Colon (tissue), 2 donors: ENCODE measurements around the gene ATP5F1D.

Source experiments
- FAIRE-seq: peaks from 2 replicates; lab custom pipeline; 2012; peaks lifted over from hg19 to GRCh38; lab: Jason Lieb, UNC
- donor health status: control.
- donor health status: control.

The ATP5F1D gene

GRCh38 chr19:1270854-1271527, 29.4 kb downstream of the ATP5F1D start:
- no peak for FAIRE-seq

GRCh38 chr19:1271528-1272422, 30.2 kb downstream of the ATP5F1D start:
- no peak for FAIRE-seq

DNA sequence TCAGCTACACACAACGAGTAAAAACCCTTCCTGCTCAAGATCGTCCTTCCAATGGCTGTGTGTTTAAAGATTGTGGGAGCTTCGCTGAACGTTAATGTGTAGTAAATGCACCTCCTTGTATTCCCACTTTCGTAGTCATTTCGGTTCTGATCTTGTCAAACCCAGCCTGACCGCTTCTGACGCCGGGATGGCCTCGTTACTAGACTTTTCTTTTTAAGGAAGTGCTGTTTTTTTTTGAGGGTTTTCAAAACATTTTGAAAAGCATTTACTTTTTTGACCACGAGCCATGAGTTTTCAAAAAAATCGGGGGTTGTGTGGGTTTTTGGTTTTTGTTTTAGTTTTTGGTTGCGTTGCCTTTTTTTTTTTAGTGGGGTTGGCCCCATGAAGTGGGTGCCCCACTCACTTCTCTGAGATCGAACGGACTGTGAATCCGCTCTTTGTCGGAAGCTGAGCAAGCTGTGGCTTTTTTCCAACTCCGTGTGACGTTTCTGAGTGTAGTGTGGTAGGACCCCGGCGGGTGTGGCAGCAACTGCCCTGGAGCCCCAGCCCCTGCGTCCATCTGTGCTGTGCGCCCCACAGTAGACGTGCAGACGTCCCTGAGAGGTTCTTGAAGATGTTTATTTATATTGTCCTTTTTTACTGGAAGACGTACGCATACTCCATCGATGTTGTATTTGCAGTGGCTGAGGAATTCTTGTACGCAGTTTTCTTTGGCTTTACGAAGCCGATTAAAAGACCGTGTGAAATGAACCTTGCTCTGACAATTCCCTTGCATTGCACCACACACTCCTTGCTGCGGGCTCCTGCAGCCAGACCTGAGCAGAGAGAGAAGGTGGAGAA, 31.1 kb downstream of the ATP5F1D start:
- FAIRE-seq, result no peak

DNA sequence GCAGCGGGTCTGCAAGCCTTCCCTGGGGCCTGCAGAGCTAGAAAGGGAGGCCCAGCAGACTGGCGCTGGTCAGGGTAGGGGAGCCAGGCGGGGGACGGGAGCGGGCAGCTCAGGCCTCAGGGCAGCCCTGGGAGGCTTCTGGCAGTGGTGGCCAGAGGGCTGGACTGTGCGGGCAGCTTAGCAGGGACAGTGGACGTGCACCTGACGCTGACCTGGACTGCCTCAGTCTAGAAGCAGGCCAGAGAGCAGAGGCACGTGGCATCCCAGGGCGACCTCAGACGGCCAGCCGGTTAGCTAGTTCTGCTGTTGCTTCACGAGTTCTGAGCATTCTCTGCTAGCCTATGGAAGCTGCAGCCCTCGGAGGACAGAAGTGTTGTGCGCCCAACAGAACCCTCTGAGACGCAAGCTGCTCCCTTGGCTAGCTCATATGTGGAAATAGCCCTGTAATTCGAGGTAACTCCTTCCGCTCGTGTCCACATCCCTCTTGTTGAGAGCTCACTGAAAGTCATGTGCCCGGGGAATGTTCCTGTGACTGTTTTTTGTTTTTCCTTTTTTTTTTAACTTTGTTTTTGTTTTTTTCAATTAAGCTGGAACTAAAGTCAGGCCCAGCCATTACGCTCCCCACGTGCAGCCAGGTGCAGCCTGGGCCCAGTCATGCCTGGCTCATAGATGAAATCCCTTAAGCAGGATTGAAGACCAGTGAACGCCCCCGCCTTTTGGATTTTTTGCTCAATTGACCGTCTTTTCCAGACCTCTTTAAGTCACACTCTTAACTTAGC, 31.9 kb downstream of the ATP5F1D start:
- no peak for FAIRE-seq

DNA sequence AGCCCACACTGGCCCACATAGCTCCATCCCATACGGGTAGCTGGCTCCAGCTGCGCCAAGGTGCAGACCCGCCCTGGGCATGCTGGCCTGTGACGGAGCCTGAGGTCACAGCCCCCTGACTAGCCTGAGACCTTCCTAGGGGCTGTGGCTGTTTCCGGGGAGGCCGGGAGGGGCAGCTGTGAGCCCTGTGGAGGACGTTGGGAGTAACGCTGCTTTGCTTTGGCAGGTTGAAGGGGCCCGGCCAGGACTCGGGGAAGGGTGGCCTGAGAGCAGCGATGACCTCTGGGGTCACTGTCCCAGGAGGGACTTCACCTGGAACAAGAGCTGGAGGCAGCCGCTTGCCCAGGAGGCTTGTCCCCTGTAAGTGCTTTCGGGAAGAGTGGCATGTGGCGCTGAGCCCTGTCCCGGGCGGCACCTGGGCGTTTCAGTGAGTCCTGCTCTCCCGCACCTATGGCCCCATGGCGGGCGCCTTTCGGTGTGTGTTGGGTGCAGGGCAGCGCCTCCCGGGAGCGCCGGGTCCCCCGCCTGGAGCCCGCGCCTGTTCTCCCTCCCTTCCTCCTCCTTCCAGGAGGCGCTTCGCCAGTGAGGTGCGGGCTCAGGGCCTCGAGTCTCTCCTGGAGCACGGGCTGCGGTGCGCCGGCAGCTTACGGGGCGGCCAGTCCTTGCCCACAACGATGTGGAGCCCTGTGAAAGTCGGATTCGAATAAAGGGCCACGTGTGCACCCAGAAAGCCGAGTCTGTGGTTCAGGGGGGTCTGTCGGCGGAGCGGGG, 32.7 kb downstream of the ATP5F1D start:
- no peak for FAIRE-seq

- FAIRE-seq, result no peak
These were observed 33.3 kb downstream of the ATP5F1D start for GRCh38 chr19:1274852-1275259.

DNA sequence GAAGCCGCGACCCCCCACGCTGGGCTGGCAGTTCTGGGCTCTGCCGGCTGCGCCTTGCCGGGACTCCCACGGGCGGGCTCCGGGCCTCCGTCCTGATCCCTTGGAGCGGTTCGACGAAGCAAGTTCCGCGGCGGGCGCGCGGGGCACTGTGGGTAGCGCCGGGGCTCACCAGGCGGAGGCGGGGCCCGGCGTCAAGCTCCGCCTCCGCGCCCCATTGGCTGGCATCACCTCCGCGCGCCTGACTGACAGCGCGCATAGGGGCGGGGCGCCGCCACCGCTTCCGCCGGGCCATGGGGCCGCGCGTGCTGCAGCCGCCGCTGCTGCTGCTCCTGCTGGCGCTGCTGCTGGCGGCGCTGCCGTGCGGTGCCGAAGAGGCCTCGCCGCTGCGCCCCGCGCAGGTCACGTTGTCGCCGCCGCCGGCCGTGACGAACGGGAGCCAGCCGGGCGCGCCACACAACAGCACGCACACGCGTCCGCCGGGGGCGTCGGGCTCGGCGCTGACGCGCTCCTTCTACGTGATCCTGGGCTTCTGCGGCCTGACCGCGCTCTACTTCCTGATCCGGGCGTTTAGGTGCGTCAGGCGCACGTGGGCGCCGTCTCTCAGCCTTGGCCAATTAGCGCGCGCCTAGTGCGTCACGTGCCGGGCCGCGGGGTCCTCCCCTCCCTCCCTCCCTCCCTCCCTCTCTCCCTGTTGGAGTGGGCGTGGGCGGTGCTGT, 33.9 kb downstream of the ATP5F1D start, which contains the start of gene FAM174C:
TSS of gene FAM174C (plus strand) at position 271 of the 716 bp plus-strand sequence. CDS start at position 291, 20 bp downstream.
- FAIRE-seq, result no peak

DNA sequence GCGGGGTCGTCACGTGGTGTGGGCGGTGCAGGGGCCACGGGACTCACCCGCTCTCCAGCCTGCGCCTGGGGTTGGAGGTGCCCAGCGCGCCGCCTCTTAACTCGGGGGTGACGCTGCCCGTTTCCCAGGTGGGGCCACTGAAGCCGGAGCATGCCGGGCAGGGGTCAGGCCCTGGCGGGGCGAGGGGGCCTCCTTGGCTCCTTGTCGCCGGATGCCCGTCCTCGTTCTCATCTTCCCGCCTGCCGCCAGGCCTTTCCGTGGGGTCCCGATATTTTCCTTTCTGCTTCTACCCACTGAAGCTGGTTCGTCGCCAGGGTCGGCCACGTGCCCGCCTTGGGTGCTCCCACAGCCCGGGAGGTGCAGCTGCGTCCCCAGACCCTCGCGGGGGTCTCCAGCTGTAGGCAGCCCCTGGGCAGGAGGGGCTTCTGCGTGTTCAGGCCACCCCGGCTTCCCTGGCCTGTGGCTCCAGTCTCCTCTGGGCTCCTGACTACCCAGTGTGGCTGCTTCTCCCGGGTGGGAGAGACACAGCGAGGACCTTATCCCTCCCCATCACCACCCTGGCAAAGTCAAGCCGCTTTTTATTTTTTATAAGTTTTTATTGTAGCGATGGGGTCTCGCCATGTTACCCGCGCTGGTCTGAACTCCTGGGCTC, 34.6 kb downstream of the ATP5F1D start:
- no peak for FAIRE-seq

DNA sequence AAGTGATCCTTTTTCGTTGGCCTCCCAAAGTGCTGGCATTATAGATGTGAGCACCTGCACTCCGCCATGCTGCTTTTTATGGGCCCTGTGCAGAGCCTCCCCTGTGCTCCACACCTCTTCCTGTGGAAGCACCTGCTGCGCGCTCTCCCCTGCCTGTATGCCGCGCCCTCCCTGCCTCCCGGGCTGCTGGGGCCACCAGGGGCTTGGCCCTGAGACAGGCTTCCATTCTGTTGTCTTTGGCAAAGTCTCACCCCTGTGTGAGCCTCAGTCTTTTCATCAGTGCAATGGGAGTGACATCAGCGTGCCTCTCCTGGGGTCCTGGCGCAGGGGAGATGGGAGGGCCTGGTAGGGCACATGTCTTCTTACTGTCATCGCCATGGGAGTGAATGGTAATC, 35.1 kb downstream of the ATP5F1D start:
- no peak for FAIRE-seq

DNA sequence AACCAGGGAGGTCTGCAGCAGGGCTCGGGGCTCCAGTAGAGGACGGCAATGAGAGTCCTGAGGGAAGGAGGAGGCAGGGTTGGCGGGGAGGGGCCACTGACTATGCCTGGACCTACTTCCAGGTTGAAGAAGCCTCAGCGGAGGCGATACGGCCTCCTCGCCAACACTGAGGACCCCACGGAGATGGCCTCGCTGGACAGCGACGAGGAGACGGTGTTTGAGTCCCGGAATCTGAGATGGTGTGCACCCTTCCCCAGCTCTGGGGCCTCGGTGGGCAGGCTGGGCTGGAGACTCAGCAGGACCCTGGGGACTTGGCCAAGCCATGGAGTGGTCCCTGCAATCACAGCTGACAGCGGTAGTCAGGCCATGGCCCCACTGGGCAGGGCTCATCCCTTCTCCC, 35.5 kb downstream of the ATP5F1D start:
- no peak for FAIRE-seq

GRCh38 chr19:1278074-1278473, 36.5 kb downstream of the ATP5F1D start:
- no peak for FAIRE-seq

DNA sequence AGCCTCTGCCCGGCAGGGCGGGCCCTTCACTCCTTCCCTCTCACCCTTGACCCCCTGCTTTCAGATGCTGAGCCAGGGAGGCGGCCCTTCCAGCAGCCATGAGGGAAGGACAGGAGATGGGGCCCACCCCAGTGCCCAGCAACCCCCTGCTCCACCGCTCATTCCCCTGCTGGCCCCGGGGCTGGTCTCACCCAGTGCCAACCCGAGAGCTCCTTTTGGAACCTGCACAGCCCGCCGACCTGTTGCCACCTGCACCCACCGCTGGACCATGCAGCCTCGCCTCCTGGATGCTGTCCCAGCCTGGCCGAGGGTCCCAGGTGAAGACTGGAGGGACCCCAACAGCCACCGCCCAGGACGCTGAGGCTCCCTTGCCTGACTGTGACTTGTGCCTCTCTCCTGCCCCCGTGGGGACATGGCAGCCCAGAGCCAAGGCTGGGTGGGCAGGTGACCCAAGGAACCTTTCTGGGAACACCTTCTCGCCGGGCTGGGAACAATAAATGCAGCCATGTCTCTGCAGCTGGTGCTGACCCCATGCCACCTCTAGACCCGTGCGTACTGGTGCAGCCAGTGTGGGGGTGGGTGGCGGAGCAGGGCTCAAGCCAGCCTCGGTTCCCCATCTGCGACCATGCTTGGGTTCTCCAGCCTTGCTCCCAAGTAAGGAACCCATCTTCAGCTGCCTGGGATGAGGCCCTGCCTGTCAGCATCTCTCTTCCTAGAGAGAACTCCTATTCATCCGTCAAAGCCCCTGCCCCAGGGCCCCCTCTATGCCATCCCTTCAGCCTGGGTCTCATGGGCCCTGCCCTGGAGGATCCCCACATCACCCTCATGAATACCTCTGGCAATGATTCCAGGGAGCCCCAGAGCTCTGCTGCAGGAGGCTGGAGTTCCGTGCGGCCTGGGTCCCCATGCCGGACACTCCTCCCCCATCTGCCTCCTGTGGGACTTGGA, 37.4 kb downstream of the ATP5F1D start:
- FAIRE-seq, result no peak

GRCh38 chr19:1279782-1280341, 38.3 kb downstream of the ATP5F1D start:
- FAIRE-seq, result no peak

- no peak for FAIRE-seq
These were observed 39.4 kb downstream of the ATP5F1D start for GRCh38 chr19:1280636-1281568.

DNA sequence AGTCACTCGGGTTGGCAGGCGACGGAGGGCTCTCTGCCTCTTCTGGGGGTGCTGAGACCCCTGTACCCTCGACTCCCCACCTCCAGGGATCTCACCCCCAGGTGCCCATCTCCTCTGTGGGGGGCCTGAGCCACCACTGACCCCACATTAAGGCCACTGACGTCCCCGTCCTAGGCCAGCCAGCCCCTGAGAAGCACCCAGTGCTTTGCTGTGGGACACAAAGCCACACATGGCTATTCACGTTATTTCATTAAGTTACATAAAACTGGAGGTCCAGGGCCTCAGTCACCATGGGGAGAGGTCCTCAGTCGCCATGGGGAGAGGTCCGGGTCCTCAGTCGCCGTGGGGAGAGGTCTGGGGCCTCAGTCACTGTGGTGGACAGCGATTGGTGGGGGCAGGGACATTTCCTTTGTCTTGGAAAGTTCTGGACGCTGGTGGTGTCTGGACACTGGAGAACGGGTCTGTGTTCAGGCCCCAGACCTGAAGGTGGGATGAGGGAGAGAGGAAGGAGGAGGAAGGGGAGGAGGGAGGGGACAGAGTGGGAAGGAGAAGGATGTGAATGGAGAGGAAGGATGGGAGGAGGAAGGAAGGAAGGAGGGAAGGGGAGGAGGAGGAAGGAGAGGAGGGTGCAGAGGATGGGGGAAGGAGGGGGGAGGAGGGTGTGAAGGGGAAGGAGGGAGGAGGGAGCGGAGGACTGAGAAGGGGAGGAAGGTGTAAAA, 40.2 kb downstream of the ATP5F1D start:
- no peak for FAIRE-seq

- FAIRE-seq, result no peak
These were observed 41.1 kb downstream of the ATP5F1D start for GRCh38 chr19:1282588-1283206.
